ENCODE data around the gene AUH. TPM values are rescaled to one million over a fixed set of nuclear protein-coding genes. Genes with fewer than 3 reads are reported as not detected.

AUH gene
- total RNA-seq, 1 donor from 2014 or later, result 28.5 TPM

DNA sequence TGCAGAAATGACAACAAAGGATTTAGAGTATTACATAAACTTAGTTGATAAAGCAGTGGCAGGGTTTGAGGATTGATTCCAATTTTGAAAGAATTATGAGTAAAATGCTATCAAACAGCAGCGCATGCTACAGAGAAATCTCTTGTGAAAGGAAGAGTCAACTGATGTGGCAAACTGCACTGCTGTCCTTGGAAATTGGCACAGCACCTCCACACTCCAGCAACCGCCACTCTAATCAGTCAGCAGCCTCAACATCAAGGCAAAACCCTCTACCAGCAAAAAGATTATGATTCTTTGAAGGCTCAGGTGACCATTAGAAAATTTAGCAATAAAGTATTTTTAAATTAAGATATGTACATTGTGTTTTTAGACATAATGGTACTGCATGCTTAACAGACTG is 66.4 kb downstream of the AUH start:
- Mint-ChIP-seq H3K27ac (ENCODE audit: unreplicated experiment) (no peak overlapping the region), H3K36me3 (ENCODE audit: unreplicated experiment) (peaks cover 17% of the 10 kb centered on the region), H3K9me3 (ENCODE audit: unreplicated experiment) (no peaks in the 10 kb centered on the region), H3K27me3 (ENCODE audit: unreplicated experiment) (peaks cover 2% of the 10 kb centered on the region), H3K4me1 (ENCODE audit: low read depth, unreplicated experiment) (peaks cover 2% of the 10 kb centered on the region), H3K4me3 (ENCODE audit: unreplicated experiment) (no peak overlapping the region)
- TF ChIP-seq, protein P1, sequence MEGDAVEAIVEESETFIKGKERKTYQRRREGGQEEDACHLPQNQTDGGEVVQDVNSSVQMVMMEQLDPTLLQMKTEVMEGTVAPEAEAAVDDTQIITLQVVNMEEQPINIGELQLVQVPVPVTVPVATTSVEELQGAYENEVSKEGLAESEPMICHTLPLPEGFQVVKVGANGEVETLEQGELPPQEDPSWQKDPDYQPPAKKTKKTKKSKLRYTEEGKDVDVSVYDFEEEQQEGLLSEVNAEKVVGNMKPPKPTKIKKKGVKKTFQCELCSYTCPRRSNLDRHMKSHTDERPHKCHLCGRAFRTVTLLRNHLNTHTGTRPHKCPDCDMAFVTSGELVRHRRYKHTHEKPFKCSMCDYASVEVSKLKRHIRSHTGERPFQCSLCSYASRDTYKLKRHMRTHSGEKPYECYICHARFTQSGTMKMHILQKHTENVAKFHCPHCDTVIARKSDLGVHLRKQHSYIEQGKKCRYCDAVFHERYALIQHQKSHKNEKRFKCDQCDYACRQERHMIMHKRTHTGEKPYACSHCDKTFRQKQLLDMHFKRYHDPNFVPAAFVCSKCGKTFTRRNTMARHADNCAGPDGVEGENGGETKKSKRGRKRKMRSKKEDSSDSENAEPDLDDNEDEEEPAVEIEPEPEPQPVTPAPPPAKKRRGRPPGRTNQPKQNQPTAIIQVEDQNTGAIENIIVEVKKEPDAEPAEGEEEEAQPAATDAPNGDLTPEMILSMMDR (IDR thresholded peaks at IDR 0.05; ENCODE audit: partially characterized antibody, unreplicated experiment), result no peak
- DNase-seq, result no peak

DNA sequence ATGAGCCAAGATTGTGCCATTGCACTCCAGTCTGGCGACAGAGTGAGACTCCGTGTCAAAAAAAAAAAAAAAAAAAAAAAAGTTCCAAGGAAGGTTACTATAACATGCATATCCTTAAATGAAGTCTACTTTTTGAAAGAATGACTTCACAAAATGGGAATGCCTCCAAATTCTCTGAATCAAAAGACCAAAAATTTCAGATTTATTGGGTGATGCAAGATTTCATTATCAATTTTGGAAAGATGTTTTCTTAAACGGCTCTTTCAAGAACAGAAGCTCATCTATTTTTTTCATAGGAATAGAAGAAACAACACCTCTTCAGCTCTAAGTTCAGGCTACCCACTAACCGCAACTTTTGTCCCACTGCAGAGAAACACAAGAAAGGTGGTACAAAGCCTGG is 69.9 kb downstream of the AUH start:
- H3K27ac Mint-ChIP-seq (ENCODE audit: unreplicated experiment), result no peak overlapping the region
- no peak overlapping the region for H3K4me3 Mint-ChIP-seq (ENCODE audit: unreplicated experiment)
- no peaks in the 10 kb centered on the region for H3K27me3 Mint-ChIP-seq (ENCODE audit: unreplicated experiment)
- H3K4me1 Mint-ChIP-seq (ENCODE audit: low read depth, unreplicated experiment), result no peaks in the 10 kb centered on the region
- no peak for DNase-seq
- no peaks in the 10 kb centered on the region for H3K9me3 Mint-ChIP-seq (ENCODE audit: unreplicated experiment)
- TF ChIP-seq, protein P1 (IDR thresholded peaks at IDR 0.05; ENCODE audit: partially characterized antibody, unreplicated experiment), result no peak
- peaks cover 17% of the 10 kb centered on the region for H3K36me3 Mint-ChIP-seq (ENCODE audit: unreplicated experiment)

DNA sequence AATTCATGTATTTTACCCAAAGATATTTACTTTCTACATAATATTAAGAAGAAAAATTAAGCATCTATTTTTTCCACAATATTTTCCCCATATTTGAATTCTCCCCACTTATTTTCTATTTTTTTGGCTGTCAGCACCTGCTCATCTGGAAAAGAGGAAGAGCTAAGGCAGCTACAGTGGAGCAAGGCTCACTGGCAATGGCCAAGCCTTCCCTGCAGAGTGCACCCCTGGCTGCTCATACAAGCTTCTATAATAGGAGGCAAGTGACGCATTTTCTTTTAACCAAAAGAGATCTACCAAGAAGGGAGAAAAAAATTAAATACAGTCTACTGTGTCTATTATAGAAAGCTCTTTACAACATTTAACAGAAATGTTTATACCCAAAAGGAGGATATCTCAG is 72.5 kb downstream of the AUH start:
- no peaks in the 10 kb centered on the region for H3K9me3 Mint-ChIP-seq (ENCODE audit: unreplicated experiment)
- TF ChIP-seq, protein P1 (IDR thresholded peaks at IDR 0.05; ENCODE audit: partially characterized antibody, unreplicated experiment), result no peak
- no peak for DNase-seq
- no peak overlapping the region for H3K4me3 Mint-ChIP-seq (ENCODE audit: unreplicated experiment)
- no peaks in the 10 kb centered on the region for H3K27me3 Mint-ChIP-seq (ENCODE audit: unreplicated experiment)
- peaks cover 8% of the 10 kb centered on the region for H3K36me3 Mint-ChIP-seq (ENCODE audit: unreplicated experiment)
- no peaks in the 10 kb centered on the region for H3K4me1 Mint-ChIP-seq (ENCODE audit: low read depth, unreplicated experiment)
- no peak overlapping the region for H3K27ac Mint-ChIP-seq (ENCODE audit: unreplicated experiment)

DNA sequence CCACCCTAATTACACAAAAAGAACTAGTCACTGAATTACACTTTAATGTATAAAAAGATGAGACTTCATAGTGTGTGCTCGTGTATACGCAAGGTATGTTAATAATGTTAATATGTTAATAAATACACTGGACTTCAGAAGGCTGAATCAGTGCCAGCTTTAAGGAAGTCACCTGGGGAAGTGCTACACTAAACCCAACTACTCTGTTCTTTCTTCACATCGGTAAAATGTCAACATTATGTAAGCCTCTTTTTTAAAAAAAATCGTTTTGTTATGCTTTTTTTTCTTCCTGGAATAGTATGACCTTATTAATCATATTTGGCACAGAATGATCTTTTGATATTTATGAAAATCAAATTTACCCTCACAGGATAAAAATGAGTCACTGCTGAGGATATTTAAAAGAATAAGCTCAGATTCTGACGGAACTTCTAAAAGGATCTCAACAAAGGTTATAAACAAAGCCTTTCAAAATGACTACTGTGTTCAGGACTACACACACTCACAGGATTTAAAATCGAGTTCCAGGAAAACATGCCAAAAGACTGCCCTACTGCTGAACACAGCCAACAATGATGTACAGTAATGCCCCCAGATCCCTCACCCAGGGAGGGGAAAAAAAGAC is 75.9 kb downstream of the AUH start:
- H3K36me3 Mint-ChIP-seq (ENCODE audit: unreplicated experiment), result no peaks in the 10 kb centered on the region
- H3K4me3 Mint-ChIP-seq (ENCODE audit: unreplicated experiment), result no peak overlapping the region
- DNase-seq, result no peak
- TF ChIP-seq, protein P1 (IDR thresholded peaks at IDR 0.05; ENCODE audit: partially characterized antibody, unreplicated experiment), result no peak
- no peaks in the 10 kb centered on the region for H3K9me3 Mint-ChIP-seq (ENCODE audit: unreplicated experiment)
- no peaks in the 10 kb centered on the region for H3K4me1 Mint-ChIP-seq (ENCODE audit: low read depth, unreplicated experiment)
- no peaks in the 10 kb centered on the region for H3K27me3 Mint-ChIP-seq (ENCODE audit: unreplicated experiment)
- no peak overlapping the region for H3K27ac Mint-ChIP-seq (ENCODE audit: unreplicated experiment)

DNA sequence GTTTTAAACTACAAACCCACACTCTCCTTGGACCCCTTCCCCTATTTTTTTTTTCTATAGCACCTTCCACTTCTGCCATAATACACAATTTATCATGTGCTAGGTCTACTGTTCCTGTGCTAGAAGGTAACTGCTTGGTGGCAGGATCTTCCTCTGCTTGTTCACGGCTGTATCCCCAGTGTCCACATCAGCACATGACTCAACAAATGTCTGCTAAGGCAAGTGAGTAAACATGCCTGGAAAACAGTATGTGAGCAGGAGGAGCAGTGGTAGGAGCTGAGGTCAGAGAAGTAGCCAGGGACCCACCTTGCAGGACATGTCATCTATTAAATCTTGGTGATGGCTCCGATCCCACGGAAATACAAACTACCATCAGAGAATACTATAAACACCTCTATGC is 79.4 kb downstream of the AUH start:
- Mint-ChIP-seq H3K27ac (ENCODE audit: unreplicated experiment) (no peak overlapping the region), H3K4me3 (ENCODE audit: unreplicated experiment) (no peak overlapping the region), H3K9me3 (ENCODE audit: unreplicated experiment) (no peaks in the 10 kb centered on the region), H3K36me3 (ENCODE audit: unreplicated experiment) (no peaks in the 10 kb centered on the region), H3K27me3 (ENCODE audit: unreplicated experiment) (no peaks in the 10 kb centered on the region), H3K4me1 (ENCODE audit: low read depth, unreplicated experiment) (peaks cover 7% of the 10 kb centered on the region)
- no peak for DNase-seq
- TF ChIP-seq, protein P1 (IDR thresholded peaks at IDR 0.05; ENCODE audit: partially characterized antibody, unreplicated experiment), result no peak
